ENCODE results near the gene ERO1B.

GRCh38 chr1:236204656-236205055, 77.1 kb downstream of the ERO1B start:
- no peak for TF ChIP-seq MAFK (conservative IDR thresholded peaks at IDR 0.05 in 1 of 2, IDR thresholded peaks at IDR 0.05 in 1 of 2; ENCODE audit: low read length in 2 of 2)
- no peak for TF ChIP-seq CTCF (CRISPR knock-in tag; IDR thresholded peaks at IDR 0.05)
- TF ChIP-seq POLR2AphosphoS5 (IDR thresholded peaks at IDR 0.05; ENCODE audit: low read depth, low read length) = no peak
- no peak for TF ChIP-seq ZNF749 (CRISPR knock-in tag; IDR thresholded peaks at IDR 0.05; ENCODE audit: borderline replicate concordance)
- TF ChIP-seq ZNF605 (CRISPR knock-in tag; IDR thresholded peaks at IDR 0.05) = no peak
- no peak for TF ChIP-seq CBX5 (CRISPR knock-in tag; IDR thresholded peaks at IDR 0.05; ENCODE audit: borderline replicate concordance)
- no peak for TF ChIP-seq TCF7 (IDR thresholded peaks at IDR 0.05; ENCODE audit: low read depth)
- TF ChIP-seq PCBP1 (IDR thresholded peaks at IDR 0.05; ENCODE audit: borderline replicate concordance, low read depth, low read length) = no peak
- TF ChIP-seq REST (IDR thresholded peaks at IDR 0.05; ENCODE audit: borderline replicate concordance in 1 of 2, low read depth in 1 of 2, low read length in 2 of 2) = no peak
- no peak for TF ChIP-seq TCF12 (IDR thresholded peaks at IDR 0.05)
- no peak for TF ChIP-seq TCF12 (CRISPR knock-in tag; IDR thresholded peaks at IDR 0.05)
